Caco-2 (cell line): ENCODE data around the gene TMEM161A. TPM values are rescaled to one million over a fixed set of nuclear protein-coding genes. Genes with fewer than 3 reads are reported as not detected.
A peak's percentile ranks its signal among the peaks of the same experiment; 100 is the strongest.

Experiments
- BruUV-seq: library from RNA; stranded (reverse); fragments of 400-500 nt; replicated peaks from 2 replicates; lab custom pipeline; 2021; lab: Mats Ljungman, UMichigan
- CTCF ChIA-PET: fragments of 300-600 bp; sonication (Branson Sonifier 250); formaldehyde crosslinking; loops from one replicate; lab custom pipeline; 2022; ENCODE audit warnings: antibody characterized with exemption; lab: Charles Lee
- POLR2A ChIA-PET: fragments of 300-600 bp; sonication (Branson Sonifier 250); formaldehyde crosslinking; loops from one replicate; lab custom pipeline; 2022; ENCODE audit warnings: antibody characterized with exemption; lab: Charles Lee
- DNase-seq, 2 experiments: peaks; one replicate each; pipeline versions ENCODE4 v3.0.0 to v3.0.0-alpha.2; 2020 to 2022
- H3K27me3 ChIP-seq: replicated peaks from 2 replicates; pipeline ENCODE4 v1.6.0; 2011; ENCODE audit warnings: low read length; ENCODE audit not compliant: control insufficient read depth, insufficient read depth
- H3K36me3 ChIP-seq: 2 replicates; pipeline ENCODE4 v1.5.1; 2011; ENCODE audit warnings: low read length; ENCODE audit not compliant: control insufficient read depth, insufficient read depth
- H3K4me1 ChIP-seq: fragments of 250-450 bp; sonication (Bioruptor Pico); 2 replicates; pipeline ENCODE4 v1.5.1; 2020; ENCODE audit warnings: mild to moderate bottlenecking
- H3K4me3 ChIP-seq: 2 replicates; pipeline ENCODE4 v1.5.1; 2011; ENCODE audit warnings: low read depth, mild to moderate bottlenecking, control low read depth, low read length
- H3K9me3 ChIP-seq: fragments of 250-450 bp; sonication (Bioruptor Pico); 2 replicates; pipeline ENCODE4 v1.5.1; 2020; ENCODE audit warnings: mild to moderate bottlenecking, moderate library complexity
- H3K27ac Mint-ChIP-seq: one replicate; pipeline ENCODE4 v1.8.0; 2022; ENCODE audit warnings: mixed read lengths; ENCODE audit not compliant: unreplicated experiment
- H3K27me3 Mint-ChIP-seq: one replicate; pipeline ENCODE4 v1.8.0; 2022; ENCODE audit warnings: mixed read lengths; ENCODE audit not compliant: insufficient read depth, unreplicated experiment
- H3K36me3 Mint-ChIP-seq: one replicate; pipeline ENCODE4 v1.8.0; 2022; ENCODE audit warnings: mild to moderate bottlenecking, mixed read lengths; ENCODE audit not compliant: insufficient read depth, unreplicated experiment
- H3K4me1 Mint-ChIP-seq: one replicate; pipeline ENCODE4 v1.8.0; 2022; ENCODE audit warnings: low read depth, mixed read lengths; ENCODE audit not compliant: unreplicated experiment
- H3K4me3 Mint-ChIP-seq: one replicate; pipeline ENCODE4 v1.8.0; 2022; ENCODE audit warnings: mild to moderate bottlenecking, moderate library complexity, mixed read lengths; ENCODE audit not compliant: unreplicated experiment
- H3K9me3 Mint-ChIP-seq: one replicate; pipeline ENCODE4 v1.8.0; 2022; ENCODE audit warnings: mixed read lengths; ENCODE audit not compliant: unreplicated experiment
- CTCF ChIP-seq, 2 experiments: fragments of 200-600 bp in 1 of 2; IDR thresholded peaks; 1 replicate in 1 of 2; 2 replicates in 1 of 2; pipeline versions ENCODE4 v1.5.1 to v1.8.0; 2011 to 2022; ENCODE audit warnings: antibody characterized with exemption in 1 of 2, control low read depth in 1 of 2, inconsistent platforms in 1 of 2, low read depth in 1 of 2, low read length in 1 of 2, mild to moderate bottlenecking in 1 of 2, moderate library complexity in 1 of 2; ENCODE audit not compliant: insufficient read depth in 1 of 2, severe bottlenecking in 1 of 2, unreplicated experiment in 1 of 2
- intact Hi-C: fragments of 100-400 bp; cut with micrococcal nuclease; formaldehyde crosslinking; loops from one replicate; pipeline ENCODE4 v1.10.0; 2022; ENCODE audit not compliant: unreplicated experiment
- total RNA-seq: library from RNA; stranded (reverse); gene quantifications from 2 replicates; pipeline ENCODE4 v1.2.3, GENCODE V29; 2022

The TMEM161A gene
- total RNA-seq, 1 experiment from 2014 or later = 36.9 TPM

GRCh38 chr19:19169236-19170052, 31.2 kb upstream of the TMEM161A start:
- ChIA-PET POLR2A (no interaction called here), CTCF (interaction anchor here (0.9 kb wide), 1 partner anchor 174 kb away, joined by 3 read pairs; no protein-coding TSS in a partner anchor)
- BruUV-seq = TSS peak; percentile 51
- DNase-seq = no peak
- intact Hi-C loops = loop anchor here (5.0 kb wide), 1 partner anchor 32 kb away; the partner anchor contains the start of gene TMEM161A
- H3K36me3 ChIP-seq = no peaks in the 10 kb centered on the region
- H3K4me3 ChIP-seq = peak overlapping the region; percentile 27
- Mint-ChIP-seq H3K27ac (no peak overlapping the region), H3K4me3 (peak overlapping the region; percentile 59), H3K27me3 (peaks cover 3% of the 10 kb centered on the region), H3K4me1 (peaks cover 21% of the 10 kb centered on the region), H3K36me3 (peaks cover 12% of the 10 kb centered on the region), H3K9me3 (no peaks in the 10 kb centered on the region)
- H3K4me1 ChIP-seq = no peaks in the 10 kb centered on the region; the same call in 1 of the 2 replicates
- no peaks in the 10 kb centered on the region for H3K27me3 ChIP-seq
- TF ChIP-seq CTCF (IDR thresholded peaks at IDR 0.05; ENCODE audit: insufficient read depth in 1 of 2, low read depth in 1 of 2, low read length in 1 of 2, severe bottlenecking in 1 of 2, unreplicated experiment in 1 of 2) = no peak
- H3K9me3 ChIP-seq = no peaks in the 10 kb centered on the region

- BruUV-seq = no TSS peak
- Mint-ChIP-seq H3K9me3 (no peaks in the 10 kb centered on the region), H3K27me3 (peaks cover 3% of the 10 kb centered on the region), H3K4me1 (peaks cover 20% of the 10 kb centered on the region), H3K4me3 (no peak overlapping the region), H3K36me3 (peaks cover 6% of the 10 kb centered on the region), H3K27ac (no peak overlapping the region)
- Histone ChIP-seq H3K36me3 (no peaks in the 10 kb centered on the region), H3K27me3 (no peaks in the 10 kb centered on the region), H3K9me3 (no peaks in the 10 kb centered on the region), H3K4me1 (no peaks in the 10 kb centered on the region; the same call in 1 of the 2 replicates), H3K4me3 (no peak overlapping the region)
- DNase-seq = no peak
- no peak for TF ChIP-seq CTCF (IDR thresholded peaks at IDR 0.05; ENCODE audit: insufficient read depth in 1 of 2, low read depth in 1 of 2, low read length in 1 of 2, severe bottlenecking in 1 of 2, unreplicated experiment in 1 of 2)
- ChIA-PET CTCF (no interaction called here), POLR2A (no interaction called here)
- intact Hi-C loops = no loop called here
Measured at GRCh38 chr19:19167612-19168011, 29.3 kb upstream of the TMEM161A start.

GRCh38 chr19:19165396-19165795, 27.1 kb upstream of the TMEM161A start:
- Mint-ChIP-seq H3K27ac (no peak overlapping the region), H3K27me3 (peaks cover 3% of the 10 kb centered on the region), H3K4me3 (no peak overlapping the region), H3K4me1 (peaks cover 8% of the 10 kb centered on the region), H3K9me3 (no peaks in the 10 kb centered on the region), H3K36me3 (no peaks in the 10 kb centered on the region)
- Histone ChIP-seq H3K4me1 (no peaks in the 10 kb centered on the region; the same call in 1 of the 2 replicates), H3K27me3 (no peaks in the 10 kb centered on the region), H3K4me3 (no peak overlapping the region), H3K9me3 (no peaks in the 10 kb centered on the region), H3K36me3 (no peaks in the 10 kb centered on the region)
- intact Hi-C loops = no loop called here
- TF ChIP-seq CTCF (IDR thresholded peaks at IDR 0.05; ENCODE audit: insufficient read depth in 1 of 2, low read depth in 1 of 2, low read length in 1 of 2, severe bottlenecking in 1 of 2, unreplicated experiment in 1 of 2) = no peak
- no TSS peak for BruUV-seq
- DNase-seq = no peak
- ChIA-PET POLR2A (no interaction called here), CTCF (no interaction called here)
